COLO668 (cell line): ENCODE data around the gene PACSIN2.
A peak's percentile ranks its signal among the peaks of the same experiment; 100 is the strongest.

Experiments
- DNase-seq: peaks from one replicate; lab custom pipeline; 2025; ENCODE audit not compliant: unreplicated experiment; lab: John Stamatoyannopoulos, UW

PACSIN2 gene

DNA sequence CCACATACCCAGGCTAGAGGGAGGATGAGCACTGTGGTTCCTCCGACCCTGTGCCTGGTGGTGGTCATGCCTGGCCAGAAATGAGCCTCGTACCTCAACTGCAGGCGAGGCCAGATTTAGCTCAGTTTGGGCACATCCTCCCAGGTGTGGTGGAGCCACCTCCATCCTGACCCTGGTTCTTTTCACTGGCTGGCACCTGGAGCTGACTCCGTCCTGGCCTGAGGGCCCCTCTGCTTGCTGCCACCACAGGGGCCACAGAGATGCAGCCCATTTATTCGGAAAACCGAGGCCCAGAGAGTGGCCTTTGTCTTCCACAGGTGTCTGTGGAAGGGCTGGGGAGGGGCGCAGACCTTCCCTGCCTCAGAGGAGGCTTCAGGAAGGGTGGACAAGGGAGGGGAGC, 148.8 kb downstream of the PACSIN2 start:
- no peak for DNase-seq

DNA sequence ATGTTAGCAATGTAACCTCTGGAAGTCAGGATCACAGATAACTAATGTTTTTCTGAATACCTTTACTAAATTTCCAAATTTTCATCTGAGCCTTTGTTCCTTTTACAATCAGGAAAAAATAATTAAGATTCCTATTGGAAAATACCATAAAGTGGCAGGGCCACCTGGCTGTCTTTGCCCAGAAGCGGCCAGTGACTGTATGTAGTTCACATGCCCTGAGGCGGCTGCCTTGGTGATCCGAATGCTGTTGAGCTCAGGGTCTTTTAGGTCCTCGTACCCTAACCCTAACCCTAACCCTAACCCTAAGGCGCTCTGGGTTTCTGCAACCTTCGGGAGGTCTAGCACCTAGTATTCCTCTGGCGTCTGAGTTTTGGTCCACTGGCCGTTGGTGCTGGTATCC, 149.4 kb downstream of the PACSIN2 start:
- no peak for DNase-seq

DNA sequence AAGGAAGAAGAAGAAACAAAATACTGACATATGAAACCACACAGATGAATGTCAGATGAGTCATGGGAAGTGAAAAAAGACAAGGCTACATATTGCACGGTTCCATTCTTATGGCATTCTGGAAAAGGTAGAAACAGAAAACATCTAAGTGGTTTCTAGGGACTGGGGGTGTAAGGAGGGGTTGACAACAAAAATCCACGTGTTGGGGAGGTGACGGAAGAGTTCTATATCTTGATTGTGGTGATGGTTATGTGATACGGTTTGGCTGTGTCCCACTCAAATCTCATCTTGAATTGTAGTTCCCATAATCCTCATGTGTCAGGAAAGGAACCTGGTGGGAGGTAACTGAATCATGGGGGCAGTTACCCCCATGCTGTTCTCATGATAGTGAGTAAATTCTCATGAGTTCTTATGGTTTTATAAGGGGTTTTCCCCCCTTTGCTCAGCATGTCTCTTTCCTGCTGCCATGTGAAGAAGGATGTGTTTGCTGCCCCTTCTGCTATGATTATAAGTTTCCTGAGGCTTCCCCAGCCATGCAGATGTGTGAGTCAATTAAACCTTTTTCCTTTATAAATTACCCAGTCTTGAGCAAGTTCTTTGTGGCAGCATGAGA, 151.5 kb downstream of the PACSIN2 start:
- DNase-seq: no peak

DNA sequence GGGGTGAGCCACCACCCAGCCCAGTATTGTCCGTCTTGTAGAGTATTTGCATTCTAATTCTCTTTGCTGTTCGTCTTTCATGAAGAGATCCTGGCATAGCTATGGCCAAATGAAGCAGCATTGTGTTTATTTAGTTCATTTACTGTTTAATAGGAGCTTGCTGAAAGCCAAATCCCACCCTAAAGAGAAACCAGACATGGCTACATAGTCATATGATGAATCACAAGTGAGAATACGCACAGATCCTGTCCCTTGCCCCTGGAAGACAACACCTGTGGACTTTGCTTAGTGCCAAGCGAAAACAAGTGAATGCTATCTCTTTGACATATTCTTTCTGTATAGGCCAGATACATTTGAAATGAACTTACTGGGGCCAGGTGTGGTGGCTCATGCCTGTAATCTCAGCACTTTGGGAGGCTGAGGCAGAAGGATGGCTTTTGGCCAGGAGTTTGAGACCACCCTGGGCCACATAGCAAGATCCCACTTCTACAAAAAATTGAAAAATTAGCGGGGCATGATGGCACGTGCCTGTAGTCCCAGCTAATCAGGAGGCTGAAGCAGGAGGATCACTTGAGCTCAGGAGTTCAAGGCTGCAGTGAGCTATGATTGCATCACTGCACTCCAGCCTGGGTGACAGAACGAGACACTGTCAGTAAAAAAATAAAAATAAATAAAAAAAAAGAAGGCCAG, 152.8 kb downstream of the PACSIN2 start:
- DNase-seq: no peak

DNA sequence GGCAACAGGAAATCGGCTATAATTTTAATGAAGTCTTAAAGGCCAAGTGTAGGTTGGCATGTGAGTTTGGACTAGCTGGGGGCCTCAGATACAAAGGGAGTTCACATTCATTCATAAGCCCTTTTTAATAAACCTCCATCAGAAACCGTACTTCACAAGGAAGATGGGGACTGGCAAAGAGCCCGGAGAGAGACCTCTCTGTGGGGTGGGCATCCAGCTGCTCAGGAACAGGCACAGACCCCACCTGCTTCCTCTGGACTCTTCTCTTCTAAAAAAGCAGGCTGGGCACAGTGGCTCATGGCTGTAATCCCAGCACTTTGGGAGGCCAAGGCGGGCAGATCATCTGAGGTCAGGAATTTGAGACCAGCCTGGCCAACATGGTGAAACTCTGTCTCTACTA, 154.0 kb downstream of the PACSIN2 start:
- no peak for DNase-seq

DNA sequence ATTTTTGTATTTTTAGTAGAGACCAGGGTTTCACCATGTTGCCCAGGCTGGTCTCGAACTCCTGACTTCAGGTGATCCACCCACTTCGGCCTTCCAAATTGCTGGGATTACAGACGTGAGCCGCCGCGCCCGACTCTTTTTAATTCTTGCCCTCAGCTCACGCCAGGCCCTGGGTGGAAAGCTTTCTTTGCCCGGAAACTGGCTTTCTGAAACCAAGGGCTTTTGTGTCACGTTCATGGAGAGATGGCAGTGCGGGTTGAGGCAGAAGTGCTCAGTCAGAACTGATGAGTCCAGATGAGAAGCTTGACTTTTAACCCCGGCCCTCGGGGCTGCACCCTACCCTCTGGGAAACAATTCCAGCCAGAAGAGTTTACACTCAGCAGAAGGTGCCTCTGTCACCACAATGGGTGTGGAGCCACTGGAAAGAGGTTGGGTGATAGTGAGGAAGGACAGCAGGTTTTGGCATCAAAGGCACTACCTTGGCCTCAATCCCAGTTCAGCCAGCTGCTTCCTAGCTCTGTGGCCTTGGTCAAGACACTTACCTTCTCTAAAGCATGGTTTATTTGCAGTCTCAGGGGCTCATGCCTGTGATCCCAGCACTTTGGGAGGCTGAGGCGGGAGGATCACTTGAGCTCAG, 157.0 kb downstream of the PACSIN2 start:
- DNase-seq: no peak

DNA sequence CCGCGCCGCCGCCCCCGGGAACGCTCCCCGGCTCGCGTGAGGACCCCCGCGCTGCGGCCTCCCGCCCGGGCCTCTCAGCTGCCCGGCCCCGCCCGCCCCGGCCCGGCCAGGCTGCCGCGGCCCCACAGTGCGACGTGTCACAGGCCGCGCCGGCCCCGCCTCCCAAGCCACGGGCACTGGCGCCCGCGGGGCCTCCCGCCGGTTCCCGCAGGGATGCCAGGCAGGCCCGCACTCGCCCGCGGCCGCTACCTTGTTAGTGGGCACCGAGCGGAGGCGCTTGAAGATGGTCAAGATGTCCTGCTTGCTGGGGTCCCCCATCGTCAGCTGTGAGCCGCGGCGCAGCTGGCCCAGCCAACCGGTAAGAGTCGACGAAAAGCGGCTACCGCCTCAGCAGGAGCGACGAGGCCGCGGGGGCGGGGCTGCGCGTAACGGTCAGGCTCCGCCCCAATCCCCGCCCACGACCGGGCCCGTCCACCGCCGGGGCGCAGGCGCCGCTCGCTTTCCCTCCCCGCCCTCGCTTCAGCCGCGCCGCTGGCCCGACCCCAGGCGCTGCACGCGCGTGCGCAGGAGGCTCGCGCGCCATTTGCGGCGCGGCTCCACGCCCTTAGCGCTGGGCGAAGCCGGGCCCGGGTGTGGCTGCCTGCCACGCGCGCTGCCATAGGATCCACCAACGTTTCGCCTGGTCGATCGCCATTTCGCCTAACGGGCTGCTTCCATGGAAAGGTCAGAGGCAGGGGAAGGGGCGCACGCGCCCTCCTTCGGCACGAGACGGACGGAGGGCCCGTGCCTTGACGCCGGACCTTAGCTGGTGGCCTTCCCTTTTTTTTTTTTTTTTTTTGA, 157.9 kb downstream of the PACSIN2 start, which contains the start of gene ARFGAP3:
Gene ARFGAP3 (minus strand): TSS at position 409 of the 840 bp plus-strand sequence. CDS start 91 bp downstream, at position 318.
- peak; percentile 96 for DNase-seq

DNA sequence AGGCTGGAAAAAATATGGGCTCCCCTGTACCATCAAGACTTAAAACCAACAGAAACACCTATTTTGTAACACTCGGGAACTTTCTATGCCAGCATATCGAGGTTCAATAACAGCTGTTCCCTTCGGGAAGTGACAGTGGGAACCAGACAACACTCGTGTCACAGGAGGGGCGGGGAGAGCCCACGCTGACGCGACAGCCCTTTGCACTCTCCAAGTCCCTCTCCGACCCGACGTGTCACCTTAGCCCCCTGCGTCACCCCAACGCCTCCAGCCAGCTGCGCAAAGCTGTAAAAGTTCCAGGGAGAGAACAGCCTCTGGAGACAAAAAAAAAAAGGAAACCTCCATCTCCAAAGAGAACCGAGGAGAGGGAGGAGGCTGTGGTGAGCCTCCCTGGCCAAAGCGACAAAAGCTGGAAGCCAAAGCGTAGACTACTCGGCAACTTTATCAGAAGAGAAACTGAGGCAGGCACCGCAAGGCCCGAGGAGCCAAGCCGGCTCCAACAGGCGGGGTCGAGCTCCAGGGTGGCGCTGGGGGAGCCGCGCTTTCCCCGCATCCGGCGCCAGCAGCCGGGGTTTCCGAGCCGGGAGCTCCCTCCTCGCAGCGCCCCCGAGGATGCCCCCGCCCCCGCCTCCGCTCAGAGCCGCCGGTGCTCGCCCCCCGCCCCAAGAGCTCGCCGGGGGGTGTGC, 158.6 kb downstream of the PACSIN2 start:
- DNase-seq: peak; percentile 61

DNA sequence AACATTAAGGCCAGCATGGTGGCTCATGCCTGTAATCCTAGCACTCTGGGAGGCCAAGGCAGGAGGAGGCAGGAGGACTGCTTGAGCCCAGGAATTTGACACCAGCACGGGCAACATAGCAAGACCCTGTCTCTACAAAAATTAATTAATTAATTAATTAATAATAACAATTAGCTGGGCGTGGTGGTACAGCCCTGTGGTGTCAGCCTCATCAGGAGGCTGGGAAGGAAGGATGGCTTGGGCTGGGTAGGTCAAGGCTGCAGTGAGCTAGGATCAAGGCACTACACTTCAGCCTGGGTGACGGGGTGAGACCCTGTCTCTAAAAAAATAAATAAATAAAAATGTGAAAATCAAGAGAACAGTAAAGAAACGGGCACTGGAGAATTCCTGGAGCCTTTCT, 159.2 kb downstream of the PACSIN2 start:
- DNase-seq: no peak

DNA sequence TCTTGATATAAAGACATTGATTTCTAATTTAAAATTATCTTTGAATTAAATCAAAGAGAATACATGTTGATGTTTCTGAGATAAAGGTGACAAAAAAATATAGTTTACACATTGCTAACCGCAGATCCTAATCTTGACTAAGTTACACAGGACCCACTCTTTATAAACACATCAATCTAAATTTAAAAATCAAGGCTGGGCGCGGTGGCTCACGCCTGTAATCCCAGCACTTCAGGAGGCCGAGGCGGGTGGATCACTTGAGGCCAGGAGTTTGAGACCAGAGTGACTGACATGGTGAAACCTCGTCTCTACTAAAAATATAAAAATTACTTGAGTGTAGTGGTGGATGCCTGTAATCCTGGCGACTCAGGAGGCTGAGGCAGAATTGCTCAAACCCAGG, 159.7 kb downstream of the PACSIN2 start:
- DNase-seq: no peak

DNA sequence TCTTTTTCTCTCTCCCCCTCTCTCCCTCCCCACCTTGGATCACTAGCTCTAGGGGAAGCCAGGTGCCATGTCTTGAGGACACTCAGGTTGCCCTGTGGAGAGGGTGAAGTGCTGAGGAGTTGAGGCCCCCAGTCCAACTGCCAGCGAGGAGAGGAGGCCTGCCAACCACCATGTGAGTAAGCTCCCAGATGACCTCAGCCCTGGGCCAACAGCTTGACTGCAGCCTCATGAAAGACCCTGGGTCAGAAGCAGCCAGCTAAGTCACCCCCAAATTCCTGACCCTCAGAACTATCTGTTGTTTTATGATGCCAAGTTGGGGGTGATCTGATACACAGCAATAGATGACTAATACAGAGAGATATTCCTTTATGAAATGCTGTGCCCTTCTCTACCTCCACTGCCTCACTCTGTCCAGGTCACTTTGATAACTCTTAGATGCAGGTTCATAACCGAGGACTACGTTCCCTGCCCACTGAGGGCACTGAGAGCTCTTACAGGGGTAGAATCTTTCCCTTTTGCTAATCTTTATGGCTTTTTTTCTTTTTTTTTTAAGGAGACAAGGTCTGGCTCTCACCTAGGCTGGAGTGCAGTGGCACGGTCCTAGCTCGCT, 165.9 kb downstream of the PACSIN2 start:
- DNase-seq: no peak

DNA sequence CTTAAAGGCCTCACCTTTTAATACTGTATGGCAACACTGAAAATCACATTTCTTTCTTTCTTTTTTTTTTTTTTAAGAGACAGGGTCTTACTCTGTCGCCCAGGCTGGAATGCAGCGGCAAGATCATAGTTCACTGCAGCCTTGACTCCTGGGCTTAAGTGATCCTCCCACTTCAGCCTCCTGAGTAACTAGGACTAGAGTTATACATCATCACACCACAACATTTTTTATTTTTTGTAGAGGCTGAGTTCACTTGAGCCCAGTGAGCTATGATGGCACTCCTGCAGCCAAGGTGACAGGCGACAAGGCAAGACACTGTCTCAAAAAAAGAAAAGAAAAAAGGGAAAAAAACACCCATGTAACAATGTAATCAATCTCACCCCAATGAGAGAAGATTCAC, 167.8 kb downstream of the PACSIN2 start:
- DNase-seq: no peak

DNA sequence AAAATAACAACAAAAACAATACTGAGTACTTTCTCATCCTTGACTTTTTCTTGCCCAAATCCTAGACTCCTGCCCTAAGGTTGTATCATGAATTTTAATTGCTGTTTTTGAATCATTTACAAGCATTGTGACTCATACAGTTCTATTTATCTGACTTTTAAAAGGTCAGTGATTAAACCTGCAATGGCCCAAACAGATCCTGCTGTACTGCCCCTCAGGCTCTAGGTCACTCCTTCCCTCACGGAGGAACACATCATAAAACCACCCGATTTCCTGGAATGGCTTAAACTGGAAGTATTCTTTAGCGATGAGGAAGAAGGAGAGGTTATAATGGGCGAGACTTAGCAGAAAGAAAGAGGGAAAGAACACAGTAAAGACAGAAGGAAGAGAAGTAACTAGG, 170.2 kb downstream of the PACSIN2 start:
- no peak for DNase-seq

DNA sequence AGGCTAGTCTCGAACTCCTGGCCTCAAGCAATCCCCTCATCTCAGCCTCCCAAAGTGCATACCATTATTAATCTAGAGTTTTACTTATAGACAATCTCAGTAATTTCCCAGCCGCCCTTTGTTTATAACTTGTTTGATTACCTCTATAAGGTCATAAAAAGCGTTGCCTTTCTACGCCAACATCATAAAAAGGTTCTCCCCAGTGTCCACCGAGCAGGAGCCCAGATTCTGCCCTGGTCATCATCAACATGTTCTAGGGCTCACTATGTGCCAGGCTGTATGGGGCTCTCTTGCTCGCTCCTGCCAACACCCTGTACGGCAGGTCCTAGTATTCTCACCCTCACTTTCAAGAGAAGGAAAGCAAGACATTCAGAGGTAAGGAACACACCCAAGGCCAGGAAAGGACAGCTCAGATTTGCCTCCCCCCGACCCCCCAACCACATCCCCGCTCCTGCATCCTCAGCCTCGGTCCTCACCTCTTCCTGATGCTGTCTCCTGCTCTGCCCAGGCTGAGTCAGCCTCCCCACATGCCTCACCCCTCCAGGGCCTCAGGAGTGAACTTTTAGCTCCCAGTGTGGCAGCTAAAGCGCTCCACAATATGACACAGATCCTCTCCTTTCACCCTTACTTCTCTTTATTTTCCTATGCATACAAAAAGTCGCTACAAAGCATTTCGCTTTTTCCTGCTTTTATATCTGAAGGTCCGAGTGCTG, 172.1 kb downstream of the PACSIN2 start:
- no peak for DNase-seq

DNA sequence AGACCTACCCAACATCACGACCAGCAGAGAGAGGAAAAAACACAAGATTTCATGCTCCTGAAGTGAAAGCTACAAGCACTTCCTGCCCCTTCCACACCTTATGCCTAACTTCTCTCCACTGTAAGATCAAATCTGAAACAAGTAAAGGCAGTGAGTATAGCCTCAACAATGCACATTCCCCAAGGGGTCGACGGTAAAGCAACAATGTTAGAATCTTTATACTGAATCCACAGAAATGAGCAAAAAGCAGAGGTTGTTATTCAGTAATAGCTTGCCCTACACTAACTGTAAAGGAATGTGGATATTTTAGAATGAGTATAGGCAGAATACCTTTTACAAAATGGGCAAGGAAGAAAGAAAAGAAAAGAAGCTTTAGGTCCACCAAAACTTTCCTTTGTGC, 173.5 kb downstream of the PACSIN2 start:
- no peak for DNase-seq

DNA sequence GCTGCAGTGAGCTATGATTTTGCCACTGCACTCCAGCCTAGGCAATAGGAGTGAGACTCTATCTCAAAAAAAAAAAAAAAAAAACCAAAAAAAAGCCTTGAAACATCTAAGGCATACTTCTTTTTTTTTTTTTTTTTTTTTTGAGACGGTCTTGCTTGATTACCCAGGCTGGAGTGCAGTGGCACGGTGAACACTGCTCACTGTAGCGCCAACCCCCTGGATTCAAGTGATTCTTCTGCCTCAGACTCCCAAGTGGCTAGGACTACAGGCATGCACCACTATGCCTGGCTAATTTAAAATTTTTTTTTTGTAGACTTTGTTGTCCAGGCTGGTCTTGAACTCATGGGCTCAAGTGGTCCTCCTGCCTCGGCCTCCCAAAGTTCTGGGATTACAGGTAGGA, 177.4 kb downstream of the PACSIN2 start:
- no peak for DNase-seq

DNA sequence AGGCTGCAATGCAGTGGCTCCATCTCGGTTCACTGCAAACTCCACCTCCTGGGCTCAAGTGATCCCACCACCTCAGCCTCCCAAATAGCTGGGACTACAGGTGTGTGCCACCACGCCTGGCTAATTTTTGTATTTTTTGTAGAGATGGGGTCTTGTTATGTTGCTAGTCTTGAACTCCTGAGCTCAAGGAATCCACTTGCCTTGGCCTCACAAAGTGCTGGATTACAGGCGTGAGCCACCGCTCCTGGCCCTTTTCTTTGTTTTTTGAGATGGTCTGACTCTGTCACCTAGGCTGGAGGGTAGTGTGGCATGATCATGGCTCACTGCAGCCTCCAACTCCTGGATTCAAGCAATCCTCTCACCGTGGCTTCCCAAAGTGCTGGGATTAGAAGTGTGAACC, 178.9 kb downstream of the PACSIN2 start:
- no peak for DNase-seq

DNA sequence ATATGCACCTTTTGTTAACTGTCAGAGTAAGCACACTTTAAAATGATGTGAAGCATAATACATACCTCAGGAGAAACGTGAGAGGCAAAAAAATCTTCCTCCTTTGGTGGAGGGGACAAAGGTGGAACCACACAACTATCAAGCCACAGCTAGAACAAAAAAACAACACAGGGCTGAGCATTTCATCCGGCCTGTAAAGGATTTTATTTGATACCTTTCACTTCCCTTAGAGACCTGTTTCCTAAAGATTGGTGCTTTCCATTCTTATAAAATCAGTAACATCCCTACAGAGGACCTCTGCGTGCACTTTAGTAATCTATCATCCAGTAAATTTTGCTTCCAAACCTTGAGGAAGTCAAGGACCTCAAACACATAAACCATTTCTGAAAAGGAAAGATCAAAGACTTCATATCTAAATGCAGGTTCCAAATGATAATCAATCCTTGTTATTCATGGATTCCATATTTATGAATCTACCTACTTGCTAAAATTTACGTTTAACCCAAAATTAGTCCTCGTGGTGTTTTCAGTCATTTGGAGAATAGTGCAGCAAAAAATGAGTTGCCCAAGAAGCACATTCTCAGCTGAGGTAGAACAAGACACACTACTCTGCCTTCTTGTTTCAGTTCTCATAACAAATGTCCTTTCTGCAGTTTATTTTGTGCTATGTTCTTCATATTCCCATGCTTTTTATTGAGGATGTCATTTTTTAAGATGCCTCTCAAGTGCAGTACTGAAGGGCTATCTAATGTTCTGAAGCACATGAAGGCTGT, 180.6 kb downstream of the PACSIN2 start:
- no peak for DNase-seq

DNA sequence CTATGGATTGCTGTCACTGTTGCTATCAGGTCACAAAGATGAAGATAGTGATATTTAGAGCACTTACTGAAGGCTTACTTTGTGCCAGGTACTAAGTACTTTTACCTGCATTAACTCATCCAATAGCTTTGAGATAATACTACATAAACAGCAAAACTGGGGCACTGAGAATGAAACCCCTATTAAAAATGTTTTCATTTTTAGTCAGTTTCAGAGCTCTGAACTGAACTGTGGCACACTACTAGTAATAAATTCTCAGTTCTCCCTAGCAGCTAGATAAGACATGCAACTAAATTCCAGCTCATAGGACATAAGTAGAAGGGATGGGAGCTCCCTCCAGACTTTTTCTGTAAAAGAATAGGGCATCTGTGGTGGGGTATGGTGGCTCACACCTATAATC, 181.8 kb downstream of the PACSIN2 start:
- DNase-seq: no peak
